ENCODE measurements around the gene VMO1.

The VMO1 gene, protein sequence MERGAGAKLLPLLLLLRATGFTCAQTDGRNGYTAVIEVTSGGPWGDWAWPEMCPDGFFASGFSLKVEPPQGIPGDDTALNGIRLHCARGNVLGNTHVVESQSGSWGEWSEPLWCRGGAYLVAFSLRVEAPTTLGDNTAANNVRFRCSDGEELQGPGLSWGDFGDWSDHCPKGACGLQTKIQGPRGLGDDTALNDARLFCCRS

DNA sequence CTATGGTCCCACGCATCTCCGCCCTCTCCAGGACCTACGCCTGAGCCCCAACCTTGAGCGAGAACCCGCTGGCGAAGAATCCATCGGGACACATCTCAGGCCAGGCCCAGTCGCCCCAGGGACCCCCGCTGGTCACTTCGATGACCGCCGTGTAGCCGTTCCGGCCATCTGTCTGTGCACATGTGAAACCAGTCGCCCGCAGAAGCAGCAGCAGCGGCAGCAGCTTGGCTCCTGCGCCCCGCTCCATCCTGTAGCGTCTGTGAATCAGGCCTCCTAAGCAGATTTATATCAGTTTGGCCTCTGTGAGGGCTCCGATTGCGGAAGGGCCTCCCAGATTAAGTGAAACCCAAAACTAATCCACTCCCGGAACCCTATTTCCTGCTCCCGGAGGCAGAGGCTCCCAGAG, at the start of gene VMO1:
VMO1 (minus strand) TSS at position 259 of the 406 bp plus-strand sequence; CDS start at position 247, 12 bp downstream.
- TF ChIP-seq GATA3 (IDR thresholded peaks at IDR 0.05; ENCODE audit: low read depth, low read length) (no peak), GATA2 (IDR thresholded peaks at IDR 0.05; ENCODE audit: low read depth, low read length) (peak; percentile 73)

DNA sequence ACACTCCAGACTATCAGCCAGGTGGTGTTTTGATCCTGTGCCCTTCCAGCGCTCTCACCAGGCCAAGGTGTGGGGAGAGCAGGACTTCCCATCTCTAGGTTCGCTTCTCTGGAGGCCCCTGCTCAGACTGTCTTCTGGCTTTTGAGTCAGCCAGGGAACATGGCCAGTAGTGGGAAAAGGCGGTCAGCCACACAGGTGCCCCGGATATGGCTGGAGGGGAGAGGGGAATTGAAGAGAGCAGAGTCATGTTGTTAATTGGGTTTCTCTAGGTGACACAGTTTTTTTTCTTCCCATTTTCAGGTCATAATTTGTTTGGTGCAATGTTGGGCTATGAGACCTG, 48.5 kb upstream of the VMO1 start:
- no peak for TF ChIP-seq GATA2 (IDR thresholded peaks at IDR 0.05; ENCODE audit: low read depth, low read length)

DNA sequence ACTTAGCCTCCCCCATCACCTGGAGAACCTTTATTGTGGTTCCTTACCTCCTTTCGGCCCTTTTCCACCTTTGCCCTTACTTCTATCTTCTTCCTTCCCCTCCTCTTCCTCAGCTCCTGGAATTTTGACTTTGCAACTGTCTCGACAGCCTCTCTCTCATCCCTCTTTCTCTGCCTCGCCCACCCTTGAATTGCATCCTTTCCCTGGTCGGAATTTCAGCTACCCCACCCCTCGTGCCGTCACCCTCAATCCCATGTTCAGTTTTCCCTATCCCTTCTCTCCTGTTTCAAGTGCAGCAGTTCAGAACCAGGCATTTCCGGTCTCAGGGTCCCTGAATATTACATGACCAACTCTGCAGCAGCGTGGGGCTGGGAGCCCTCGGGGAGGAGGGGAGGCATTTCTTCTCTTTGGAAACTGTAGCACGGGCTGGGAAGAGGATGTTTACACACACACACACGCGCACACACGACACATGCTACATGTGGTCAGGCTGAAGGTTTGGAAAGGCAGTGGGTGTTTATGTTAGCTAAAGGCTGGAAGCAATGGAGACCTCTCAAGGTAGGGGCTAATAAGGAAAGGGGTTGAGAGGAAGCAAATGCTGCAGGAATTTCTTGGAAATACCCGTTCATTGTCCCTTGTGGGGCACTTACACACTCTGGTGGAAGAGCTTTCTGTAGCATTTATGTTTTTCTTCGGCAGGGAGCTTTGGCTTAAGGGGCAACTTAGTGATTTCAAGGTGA, 47.9 kb upstream of the VMO1 start:
- TF ChIP-seq GATA2 (IDR thresholded peaks at IDR 0.05; ENCODE audit: low read depth, low read length) (no peak), GATA3 (IDR thresholded peaks at IDR 0.05; ENCODE audit: low read depth, low read length) (no peak)

DNA sequence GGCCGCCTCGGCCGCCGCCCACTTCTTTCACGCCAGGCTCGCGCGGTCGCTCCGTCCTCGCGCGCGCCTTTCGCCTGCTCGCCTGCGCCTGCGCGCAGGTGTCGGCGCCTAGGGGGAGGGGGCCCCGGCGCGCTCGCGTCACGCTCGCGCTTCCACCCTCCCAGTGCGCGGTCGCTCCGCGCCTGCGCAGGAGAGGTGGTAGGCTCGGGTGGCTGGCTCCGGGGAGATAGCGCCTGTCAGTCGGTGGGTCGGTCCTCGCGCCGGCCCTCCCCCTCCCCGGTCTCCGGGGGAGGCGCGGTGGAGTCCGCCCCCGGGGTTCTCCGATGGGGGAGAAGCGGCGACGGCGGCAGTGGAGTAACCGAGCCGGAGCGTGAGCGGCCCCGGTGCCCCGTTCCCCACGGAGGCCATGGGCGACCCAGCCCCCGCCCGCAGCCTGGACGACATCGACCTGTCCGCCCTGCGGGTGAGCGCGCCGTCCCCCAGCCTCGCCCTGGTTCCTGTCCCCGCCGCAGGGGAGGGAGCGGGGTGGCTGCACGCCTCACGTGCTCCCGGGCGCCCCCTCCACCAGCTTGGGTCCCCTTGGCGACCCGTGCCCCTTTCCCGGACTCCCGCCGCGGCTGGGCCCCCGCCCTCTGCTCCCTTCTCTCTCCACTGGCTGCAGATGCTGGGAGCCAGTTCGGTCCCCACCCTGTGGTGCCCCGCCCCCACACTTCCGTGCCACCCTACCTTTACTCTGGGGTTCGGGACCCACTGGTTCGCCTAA, 47.2 kb upstream of the VMO1 start, which contains the start of gene MINK1:
MINK1 (plus strand) TSS at position 163 of the 763 bp plus-strand sequence; CDS start at position 407, 244 bp downstream.
- TF ChIP-seq GATA3 (IDR thresholded peaks at IDR 0.05; ENCODE audit: low read depth, low read length) = no peak
- peak; percentile 31; the same call in 1 of the 2 replicates for TF ChIP-seq GATA2 (IDR thresholded peaks at IDR 0.05; ENCODE audit: low read depth, low read length)

DNA sequence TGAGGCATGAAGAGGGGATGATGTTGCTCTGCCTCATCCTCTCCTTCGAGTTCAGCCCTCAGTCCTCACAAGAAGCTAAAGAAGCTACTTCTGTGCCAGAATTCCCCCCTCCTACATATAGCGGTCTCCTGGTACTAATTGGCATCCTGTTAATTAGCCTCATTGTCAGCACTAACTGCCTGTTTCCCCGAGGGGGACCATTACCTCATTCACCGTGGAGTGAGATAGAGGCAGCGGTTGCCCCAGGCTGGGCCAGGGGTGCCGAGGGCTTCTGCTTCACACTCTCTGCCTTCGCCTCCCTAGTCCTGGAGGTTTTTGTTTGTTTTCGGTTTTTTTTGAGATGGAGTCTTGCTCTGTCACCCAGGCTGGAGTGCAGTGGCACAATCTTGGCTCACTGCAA, 41.2 kb upstream of the VMO1 start:
- TF ChIP-seq GATA2 (IDR thresholded peaks at IDR 0.05; ENCODE audit: low read depth, low read length) = no peak

DNA sequence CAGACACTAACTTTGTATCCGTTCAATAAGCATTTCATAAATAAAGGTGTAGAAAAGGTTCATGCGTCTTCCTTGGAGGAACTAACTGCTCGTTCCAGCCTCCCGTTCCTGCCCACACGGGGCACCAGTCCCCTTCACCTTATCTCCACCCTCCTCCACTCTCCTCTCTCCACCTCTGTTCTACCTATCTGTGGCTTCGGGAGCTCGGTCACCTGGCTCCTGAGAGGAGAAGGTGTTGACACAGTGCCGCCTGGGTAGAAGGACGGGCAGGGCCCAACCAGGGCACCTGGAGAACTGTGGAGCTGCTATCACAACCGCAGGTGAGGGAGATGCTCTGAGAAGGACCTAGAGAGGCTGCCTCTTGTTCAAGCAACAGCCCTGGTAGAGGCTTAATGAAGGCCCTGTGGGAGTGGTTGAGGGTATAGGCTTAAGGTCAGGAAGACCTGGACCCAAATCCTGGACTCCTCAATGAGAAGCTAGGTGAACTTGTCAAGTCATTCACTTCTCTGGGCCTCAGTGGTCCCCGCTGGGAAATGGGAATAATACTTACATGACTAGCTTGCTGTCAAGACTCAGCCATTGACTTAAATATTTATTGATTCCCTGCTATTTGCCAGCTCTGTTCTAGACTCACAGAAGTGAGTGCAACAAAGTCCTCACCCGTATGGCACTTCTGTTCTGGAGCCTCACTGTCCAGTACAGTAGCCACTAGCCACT, 37.4 kb upstream of the VMO1 start:
- TF ChIP-seq GATA2 (IDR thresholded peaks at IDR 0.05; ENCODE audit: low read depth, low read length) = no peak
- TF ChIP-seq GATA3 (IDR thresholded peaks at IDR 0.05; ENCODE audit: low read depth, low read length) = no peak

DNA sequence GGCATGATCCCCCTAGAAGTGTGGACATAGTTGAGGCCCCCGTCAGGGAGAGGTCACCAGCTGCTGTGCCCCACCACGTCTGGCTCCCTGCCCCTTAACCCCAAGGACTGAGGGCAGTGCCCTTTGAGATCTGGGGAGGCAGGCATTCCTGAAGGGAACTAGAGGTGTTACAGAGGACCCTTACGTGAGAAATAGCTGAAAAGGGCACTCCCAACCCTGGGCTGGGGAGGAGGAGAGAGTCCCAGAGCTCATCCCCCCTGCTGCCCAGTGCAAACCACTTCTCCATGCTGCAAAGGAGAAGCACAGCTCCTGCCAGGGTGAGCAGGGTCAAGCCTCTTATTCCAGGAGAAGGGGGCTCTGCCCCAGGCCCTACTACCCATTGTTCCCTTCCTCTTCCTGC, 36.7 kb upstream of the VMO1 start:
- TF ChIP-seq GATA3 (IDR thresholded peaks at IDR 0.05; ENCODE audit: low read depth, low read length) = no peak
- TF ChIP-seq GATA2 (IDR thresholded peaks at IDR 0.05; ENCODE audit: low read depth, low read length) = no peak

DNA sequence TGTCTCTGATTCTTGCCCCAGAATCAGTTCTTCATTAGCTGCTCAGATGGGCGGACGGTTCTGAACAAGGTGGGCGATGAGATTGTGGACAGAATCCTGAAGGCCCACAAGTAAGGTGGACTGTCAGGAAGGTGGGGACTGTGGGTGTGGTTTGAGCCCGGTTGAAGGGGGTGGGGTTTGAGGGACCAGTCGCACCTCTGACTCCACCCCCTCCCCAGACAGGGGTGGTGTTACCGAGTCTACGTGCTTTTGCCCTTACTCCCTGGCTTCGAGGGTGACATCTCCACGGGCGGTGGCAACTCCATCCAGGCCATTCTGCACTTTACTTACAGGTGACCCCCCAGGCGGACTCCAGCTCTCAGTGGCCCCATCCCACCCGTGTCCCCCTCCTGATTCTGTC, 32.1 kb upstream of the VMO1 start:
- no peak for TF ChIP-seq GATA3 (IDR thresholded peaks at IDR 0.05; ENCODE audit: low read depth, low read length)
- no peak for TF ChIP-seq GATA2 (IDR thresholded peaks at IDR 0.05; ENCODE audit: low read depth, low read length)

DNA sequence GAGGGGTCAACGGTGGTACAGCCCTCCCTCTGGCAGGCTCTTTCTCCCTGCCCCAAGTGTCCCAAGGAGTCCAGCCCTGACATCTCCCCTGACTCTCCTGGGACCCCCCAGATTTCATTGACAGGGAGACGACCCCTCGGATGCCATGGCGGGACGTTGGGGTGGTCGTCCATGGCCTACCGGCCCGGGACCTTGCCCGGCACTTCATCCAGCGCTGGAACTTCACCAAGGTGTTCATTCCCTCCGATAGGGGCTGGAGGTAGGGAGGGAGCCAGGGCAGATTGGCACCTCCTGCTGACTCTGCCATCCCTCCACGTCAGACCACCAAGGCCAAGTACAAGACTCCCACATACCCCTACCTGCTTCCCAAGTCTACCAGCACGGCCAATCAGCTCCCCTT, 30.7 kb upstream of the VMO1 start:
- TF ChIP-seq GATA3 (IDR thresholded peaks at IDR 0.05; ENCODE audit: low read depth, low read length) (no peak), GATA2 (IDR thresholded peaks at IDR 0.05; ENCODE audit: low read depth, low read length) (no peak)

DNA sequence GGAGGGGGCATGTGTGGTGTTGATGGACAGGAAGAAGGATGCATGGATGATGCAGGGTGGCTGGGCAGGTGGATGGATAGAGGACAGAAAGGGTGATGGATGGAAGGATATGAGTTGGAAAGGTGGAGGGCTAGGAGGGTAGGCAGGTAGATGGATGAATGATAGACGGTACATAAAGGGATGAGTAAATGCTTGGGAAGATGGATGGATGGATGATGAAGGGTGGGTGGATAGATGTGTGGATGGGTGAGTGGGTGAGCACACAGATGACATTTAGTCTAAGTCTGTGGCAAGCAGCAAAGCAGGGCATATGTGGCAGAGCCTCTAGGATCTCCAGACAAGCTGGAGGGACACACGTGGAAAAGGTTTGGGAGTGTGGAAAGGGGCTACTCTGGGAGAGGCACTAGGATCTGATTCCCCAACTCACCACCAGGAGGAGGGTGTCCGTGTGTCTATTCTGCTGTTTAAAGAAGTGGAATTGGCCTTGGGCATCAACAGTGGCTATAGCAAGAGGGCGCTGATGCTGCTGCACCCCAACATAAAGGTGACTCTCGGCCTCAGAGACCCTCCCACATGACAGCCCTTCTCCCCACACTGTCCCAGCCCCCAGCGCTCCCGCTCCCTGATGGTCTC, 29.0 kb upstream of the VMO1 start:
- TF ChIP-seq GATA2 (IDR thresholded peaks at IDR 0.05; ENCODE audit: low read depth, low read length) (no peak), GATA3 (IDR thresholded peaks at IDR 0.05; ENCODE audit: low read depth, low read length) (no peak)

DNA sequence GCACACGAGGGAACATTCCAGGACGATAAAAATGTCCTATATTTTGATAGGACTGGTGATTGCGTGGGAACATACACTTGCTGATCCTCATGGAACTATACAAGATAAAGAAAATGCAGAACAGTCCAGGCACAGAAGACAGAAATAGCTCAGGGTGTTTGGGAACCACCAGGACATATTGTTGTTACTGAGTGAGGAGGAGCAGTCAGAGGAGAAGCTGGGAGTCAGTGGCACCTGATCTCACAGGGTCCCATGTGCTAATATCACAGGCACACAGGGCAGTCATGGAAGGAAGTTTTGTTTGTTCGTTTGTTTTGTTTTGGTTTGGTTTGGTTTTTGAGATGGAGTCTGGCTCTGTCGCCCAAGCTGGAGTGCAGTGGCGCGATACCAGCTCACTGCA, 26.5 kb upstream of the VMO1 start:
- TF ChIP-seq GATA3 (IDR thresholded peaks at IDR 0.05; ENCODE audit: low read depth, low read length) (no peak), GATA2 (IDR thresholded peaks at IDR 0.05; ENCODE audit: low read depth, low read length) (no peak)

DNA sequence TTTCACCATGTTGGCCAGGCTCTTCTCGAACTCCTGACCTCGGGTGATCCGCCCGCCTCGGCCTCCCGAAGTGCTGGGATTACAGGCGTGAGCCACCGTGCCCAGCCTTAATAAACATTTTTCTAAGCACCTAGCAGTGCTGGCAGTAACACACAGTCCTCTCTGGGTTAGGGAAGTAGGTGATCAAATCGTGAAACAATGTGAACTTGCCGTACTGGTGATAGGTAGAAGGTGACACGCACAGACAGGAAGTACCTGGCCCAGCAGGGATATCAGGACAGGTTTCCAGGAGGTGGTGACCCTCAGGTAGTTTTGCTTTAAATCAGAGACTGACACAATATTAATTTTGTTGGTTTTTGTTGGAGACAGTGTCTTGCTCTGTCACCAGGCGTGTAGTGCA, 25.3 kb upstream of the VMO1 start:
- no peak for TF ChIP-seq GATA2 (IDR thresholded peaks at IDR 0.05; ENCODE audit: low read depth, low read length)
- no peak for TF ChIP-seq GATA3 (IDR thresholded peaks at IDR 0.05; ENCODE audit: low read depth, low read length)

DNA sequence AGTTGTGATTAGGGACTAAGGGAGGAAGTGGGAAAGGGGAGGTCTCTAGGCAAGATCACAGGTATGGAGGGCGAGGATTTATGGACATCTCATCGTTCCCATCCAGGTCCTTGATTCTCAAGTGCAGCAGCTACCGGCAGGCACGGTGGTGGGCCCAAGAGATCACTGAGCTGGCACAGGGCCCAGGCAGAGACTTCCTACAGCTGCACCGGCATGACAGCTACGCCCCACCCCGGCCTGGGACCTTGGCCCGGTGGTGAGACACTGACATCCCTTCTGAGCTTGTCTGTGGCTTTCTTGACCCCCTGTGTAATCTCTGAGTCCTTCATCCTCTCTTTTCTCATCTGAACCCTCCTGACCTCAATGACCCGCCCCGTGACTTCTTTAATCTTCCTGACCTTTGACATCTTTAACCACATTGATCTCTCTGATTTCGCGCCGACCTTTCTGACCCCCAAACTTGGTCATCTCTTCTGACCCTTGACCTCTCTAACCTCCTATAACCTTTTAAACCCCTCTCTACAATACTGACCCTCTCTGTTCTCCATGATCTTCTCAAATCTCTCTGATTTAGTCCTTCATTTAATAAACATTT, 24.6 kb upstream of the VMO1 start:
- TF ChIP-seq GATA2 (IDR thresholded peaks at IDR 0.05; ENCODE audit: low read depth, low read length) (no peak), GATA3 (IDR thresholded peaks at IDR 0.05; ENCODE audit: low read depth, low read length) (no peak)
